ENCODE results near the gene LTF. TPM values are rescaled to one million over a fixed set of nuclear protein-coding genes. Genes with fewer than 3 reads are reported as not detected.

LTF gene
- total and polyA plus RNA-seq, 4 experiments from 2014 or later: not detected

GRCh38 chr3:46504789-46505188 lies 40.1 kb upstream of the LTF start:
- intact Hi-C loops (cut with micrococcal nuclease): no loop called here
- ChIA-PET CTCF (ENCODE audit: partially characterized antibody) (interaction anchor here (1.3 kb wide), 1 partner anchor 15 kb away, joined by 3 read pairs; no protein-coding TSS in a partner anchor), POLR2A (ENCODE audit: partially characterized antibody) (no interaction called here)
- Histone ChIP-seq H3K27me3 (ENCODE audit: insufficient read depth, low read length) (no peaks in the 10 kb centered on the region), H3K4me1 (ENCODE audit: insufficient read depth, low read length) (no peaks in the 10 kb centered on the region), H3K9me3 (ENCODE audit: control insufficient read depth in 1 of 2, low read length in 2 of 2) (no peaks in the 10 kb centered on the region), H3K27ac (ENCODE audit: low read depth, low read length) (no peak overlapping the region), H3K36me3 (ENCODE audit: insufficient read depth, low read length) (no peaks in the 10 kb centered on the region), H3K4me3 (ENCODE audit: low read length in 2 of 2) (no peak overlapping the region)
- H3K36me3 Mint-ChIP-seq: no peaks in the 10 kb centered on the region
- H3K9me3 Mint-ChIP-seq: peaks cover 0 to 1% (median 0%) of the 10 kb centered on the region in 8 donors
- H3K4me1 Mint-ChIP-seq: peaks cover 6 to 7% (median 6%) of the 10 kb centered on the region in 4 donors
- H3K4me3 Mint-ChIP-seq: no peak overlapping the region
- H3K27ac Mint-ChIP-seq: peak overlapping the region in 1 of 7 donors; percentile 2
- peaks cover 0 to 3% of the 10 kb centered on the region in 2 donors for H3K27me3 Mint-ChIP-seq
- DNase-seq: peak in 1 of 5 donors; percentile 43

DNA sequence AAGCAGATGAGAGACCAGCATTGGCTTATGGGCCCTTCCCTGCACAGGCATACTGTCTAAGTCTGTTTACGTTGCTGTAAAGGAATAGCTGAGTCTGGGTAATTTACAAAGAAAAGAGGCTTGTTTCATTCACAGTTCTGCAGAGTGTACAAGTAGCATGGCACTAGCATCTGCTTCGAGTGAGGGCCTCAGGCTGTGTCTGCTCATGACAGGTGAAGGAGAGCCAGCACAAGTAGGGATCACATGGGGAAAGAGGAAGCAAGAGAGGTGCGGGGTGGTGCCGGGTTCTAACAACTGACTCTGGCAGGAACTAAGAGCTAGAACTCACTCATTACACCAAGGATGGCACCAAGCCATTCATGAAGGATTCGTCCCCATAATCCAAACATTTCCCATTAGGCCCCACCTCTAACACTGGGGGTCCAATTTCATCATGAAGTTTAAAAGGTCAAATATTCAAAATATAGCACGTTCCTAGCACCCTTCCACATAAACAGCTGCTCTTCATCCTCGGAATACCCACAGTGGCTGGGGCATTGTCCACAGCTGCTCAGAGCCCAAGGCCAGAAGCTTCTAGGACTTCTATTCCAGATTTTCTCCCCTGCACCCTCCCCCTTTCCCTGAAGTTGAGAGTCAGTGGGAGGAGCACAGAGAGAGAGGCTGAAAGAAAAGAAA lies 38.6 kb upstream of the LTF start:
- intact Hi-C loops (cut with micrococcal nuclease): no loop called here
- Histone ChIP-seq H3K36me3 (ENCODE audit: insufficient read depth, low read length) (no peaks in the 10 kb centered on the region), H3K27me3 (ENCODE audit: insufficient read depth, low read length) (no peaks in the 10 kb centered on the region), H3K27ac (ENCODE audit: low read depth, low read length) (no peak overlapping the region), H3K4me3 (ENCODE audit: low read length in 2 of 2) (no peak overlapping the region), H3K9me3 (ENCODE audit: control insufficient read depth in 1 of 2, low read length in 2 of 2) (no peaks in the 10 kb centered on the region), H3K4me1 (ENCODE audit: insufficient read depth, low read length) (no peaks in the 10 kb centered on the region)
- no peak for DNase-seq
- Mint-ChIP-seq H3K4me1 (peaks cover 6 to 7% (median 6%) of the 10 kb centered on the region in 4 donors), H3K36me3 (no peaks in the 10 kb centered on the region), H3K27me3 (peaks cover 0 to 3% of the 10 kb centered on the region in 2 donors), H3K27ac (peak overlapping the region in 1 of 7 donors; percentile 52), H3K4me3 (no peak overlapping the region), H3K9me3 (peaks cover 0 to 1% (median 0%) of the 10 kb centered on the region in 8 donors)
- ChIA-PET CTCF (ENCODE audit: partially characterized antibody) (interaction anchor here (0.8 to 3.1 kb wide), 3 partner anchors 14 to 54 kb away, joined by 3 to 20 read pairs (median 3); no protein-coding TSS in a partner anchor), POLR2A (ENCODE audit: partially characterized antibody) (interaction anchor here (1.4 kb wide), 1 partner anchor 36 kb away, joined by 4 read pairs; no protein-coding TSS in a partner anchor)

GRCh38 chr3:46501702-46502101 lies 37.0 kb upstream of the LTF start:
- Mint-ChIP-seq H3K27ac (no peak overlapping the region), H3K4me1 (peaks cover 9 to 17% (median 9%) of the 10 kb centered on the region in 4 donors), H3K9me3 (peaks cover 0 to 1% (median 0%) of the 10 kb centered on the region in 8 donors), H3K36me3 (no peaks in the 10 kb centered on the region), H3K27me3 (no peaks in the 10 kb centered on the region), H3K4me3 (no peak overlapping the region)
- Histone ChIP-seq H3K4me1 (ENCODE audit: insufficient read depth, low read length) (peaks cover 6% of the 10 kb centered on the region), H3K27me3 (ENCODE audit: insufficient read depth, low read length) (no peaks in the 10 kb centered on the region), H3K27ac (ENCODE audit: low read depth, low read length) (no peak overlapping the region), H3K9me3 (ENCODE audit: control insufficient read depth in 1 of 2, low read length in 2 of 2) (no peaks in the 10 kb centered on the region), H3K36me3 (ENCODE audit: insufficient read depth, low read length) (no peaks in the 10 kb centered on the region), H3K4me3 (ENCODE audit: low read length in 2 of 2) (no peak overlapping the region)
- intact Hi-C loops (cut with micrococcal nuclease): no loop called here
- ChIA-PET CTCF (ENCODE audit: partially characterized antibody) (interaction anchor here (3.1 kb wide), 1 partner anchor 12 kb away, joined by 20 read pairs; no protein-coding TSS in a partner anchor), POLR2A (ENCODE audit: partially characterized antibody) (interaction anchor here (1.4 kb wide), 1 partner anchor 37 kb away, joined by 4 read pairs; no protein-coding TSS in a partner anchor)
- DNase-seq: no peak

DNA sequence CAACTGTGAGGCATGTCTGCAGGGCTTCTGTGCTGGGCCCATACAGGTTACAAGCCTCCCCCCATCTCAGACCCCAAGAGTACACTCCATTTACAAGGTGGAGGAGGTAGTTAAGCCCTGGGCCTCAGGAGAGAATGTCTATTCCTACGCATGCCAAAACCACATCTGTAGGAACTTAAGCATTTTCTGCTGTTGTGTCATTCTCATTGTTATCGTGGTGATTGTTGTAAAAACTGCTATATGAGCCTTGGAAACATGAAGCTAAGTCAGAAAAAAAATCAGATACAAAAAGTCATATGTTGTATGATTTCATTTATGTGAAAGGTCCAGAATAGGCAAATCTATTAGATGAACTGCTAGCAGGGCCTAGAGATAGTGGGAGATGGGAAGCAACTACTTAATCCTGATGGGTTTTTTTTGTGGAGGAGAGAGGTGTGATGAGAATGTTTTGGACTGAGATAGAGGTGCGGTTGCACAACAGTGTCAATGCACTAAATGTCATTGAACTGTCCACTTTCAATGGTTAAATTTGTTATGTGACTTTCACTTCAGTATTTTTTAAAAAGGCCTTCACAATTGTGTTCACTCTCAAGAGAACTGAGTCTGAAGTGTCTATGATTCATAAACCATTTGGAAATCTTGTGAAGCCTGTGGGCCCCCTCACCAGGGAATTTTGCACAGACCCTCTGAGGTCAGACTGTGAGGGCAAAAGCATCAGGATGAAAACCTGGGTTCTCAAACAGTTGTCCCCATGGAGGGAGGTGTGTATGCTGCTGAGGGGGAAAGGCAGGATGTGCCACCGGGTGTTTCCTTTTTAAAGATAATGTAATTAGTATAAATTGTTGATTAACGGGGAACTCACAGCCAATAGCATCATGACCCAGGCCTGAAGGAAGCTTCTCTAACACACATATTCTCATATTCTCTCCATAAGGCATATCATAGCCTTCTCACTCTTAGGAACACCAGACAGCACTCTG lies 36.2 kb upstream of the LTF start:
- intact Hi-C loops (cut with micrococcal nuclease): no loop called here
- no peak overlapping the region for H3K4me3 Mint-ChIP-seq
- peak overlapping the region in 2 of 7 donors; percentile 7 to 9 for H3K27ac Mint-ChIP-seq
- no peak overlapping the region for H3K27ac ChIP-seq (ENCODE audit: low read depth, low read length)
- H3K36me3 Mint-ChIP-seq: no peaks in the 10 kb centered on the region
- no peaks in the 10 kb centered on the region for H3K27me3 ChIP-seq (ENCODE audit: insufficient read depth, low read length)
- peaks cover 10% of the 10 kb centered on the region for H3K4me1 ChIP-seq (ENCODE audit: insufficient read depth, low read length)
- no peaks in the 10 kb centered on the region for H3K9me3 ChIP-seq (ENCODE audit: control insufficient read depth in 1 of 2, low read length in 2 of 2)
- POLR2A ChIA-PET (ENCODE audit: partially characterized antibody): no interaction called here
- CTCF ChIA-PET (ENCODE audit: partially characterized antibody): interaction anchor here (3.1 to 5.7 kb wide), 2 partner anchors 12 to 59 kb away, joined by 20 to 110 read pairs; no protein-coding TSS in a partner anchor
- H3K9me3 Mint-ChIP-seq: peaks cover 0 to 1% (median 0%) of the 10 kb centered on the region in 8 donors
- H3K4me3 ChIP-seq (ENCODE audit: low read length in 2 of 2): no peak overlapping the region
- no peak for DNase-seq
- H3K27me3 Mint-ChIP-seq: no peaks in the 10 kb centered on the region
- H3K4me1 Mint-ChIP-seq: peaks cover 9 to 19% (median 10%) of the 10 kb centered on the region in 4 donors
- H3K36me3 ChIP-seq (ENCODE audit: insufficient read depth, low read length): no peaks in the 10 kb centered on the region

DNA sequence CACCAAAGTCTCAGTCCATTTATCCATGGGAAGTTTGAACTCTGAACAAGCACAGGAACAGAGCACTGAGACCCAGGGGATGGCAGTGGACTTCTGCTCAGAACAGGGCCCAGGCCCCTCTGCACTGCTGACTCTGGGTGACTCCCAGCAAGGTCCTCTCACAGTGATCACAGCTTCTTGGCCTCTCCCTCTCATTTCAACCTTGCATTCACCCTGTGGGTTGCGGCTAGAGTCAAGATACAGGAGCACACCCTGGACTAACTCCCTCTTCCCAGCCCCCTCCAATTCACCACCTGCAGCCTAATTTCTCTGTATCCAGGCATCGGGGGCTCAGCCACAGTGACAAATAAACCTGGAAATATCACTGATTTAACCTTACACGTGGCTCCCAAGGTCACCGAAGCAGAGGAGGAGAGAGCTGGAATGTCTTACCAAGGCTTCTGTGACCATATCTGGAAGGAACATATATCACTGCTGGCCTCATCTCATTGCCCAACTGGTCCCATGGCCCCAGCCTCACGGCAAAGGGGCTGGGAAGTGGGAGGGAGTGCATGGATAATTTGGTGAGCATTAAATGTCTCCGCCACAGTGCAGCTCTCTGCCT lies 34.3 kb upstream of the LTF start:
- peaks cover 0 to 1% (median 0%) of the 10 kb centered on the region in 8 donors for H3K9me3 Mint-ChIP-seq
- H3K4me1 ChIP-seq (ENCODE audit: insufficient read depth, low read length): peaks cover 10% of the 10 kb centered on the region
- no peaks in the 10 kb centered on the region for H3K9me3 ChIP-seq (ENCODE audit: control insufficient read depth in 1 of 2, low read length in 2 of 2)
- no peak overlapping the region for H3K4me3 ChIP-seq (ENCODE audit: low read length in 2 of 2)
- ChIA-PET POLR2A (ENCODE audit: partially characterized antibody) (no interaction called here), CTCF (ENCODE audit: partially characterized antibody) (interaction anchor here (0.8 to 5.7 kb wide), 6 partner anchors 10 to 131 kb away, joined by 3 to 110 read pairs (median 22); no protein-coding TSS in a partner anchor)
- H3K36me3 Mint-ChIP-seq: no peaks in the 10 kb centered on the region
- H3K4me1 Mint-ChIP-seq: peaks cover 2 to 13% (median 5%) of the 10 kb centered on the region in 4 donors
- no peak for DNase-seq
- H3K27me3 ChIP-seq (ENCODE audit: insufficient read depth, low read length): no peaks in the 10 kb centered on the region
- peak overlapping the region in 1 of 7 donors; percentile 52 for H3K27ac Mint-ChIP-seq
- H3K27me3 Mint-ChIP-seq: no peaks in the 10 kb centered on the region
- H3K36me3 ChIP-seq (ENCODE audit: insufficient read depth, low read length): no peaks in the 10 kb centered on the region
- H3K27ac ChIP-seq (ENCODE audit: low read depth, low read length): no peak overlapping the region
- H3K4me3 Mint-ChIP-seq: no peak overlapping the region
- intact Hi-C loops (cut with micrococcal nuclease): no loop called here

DNA sequence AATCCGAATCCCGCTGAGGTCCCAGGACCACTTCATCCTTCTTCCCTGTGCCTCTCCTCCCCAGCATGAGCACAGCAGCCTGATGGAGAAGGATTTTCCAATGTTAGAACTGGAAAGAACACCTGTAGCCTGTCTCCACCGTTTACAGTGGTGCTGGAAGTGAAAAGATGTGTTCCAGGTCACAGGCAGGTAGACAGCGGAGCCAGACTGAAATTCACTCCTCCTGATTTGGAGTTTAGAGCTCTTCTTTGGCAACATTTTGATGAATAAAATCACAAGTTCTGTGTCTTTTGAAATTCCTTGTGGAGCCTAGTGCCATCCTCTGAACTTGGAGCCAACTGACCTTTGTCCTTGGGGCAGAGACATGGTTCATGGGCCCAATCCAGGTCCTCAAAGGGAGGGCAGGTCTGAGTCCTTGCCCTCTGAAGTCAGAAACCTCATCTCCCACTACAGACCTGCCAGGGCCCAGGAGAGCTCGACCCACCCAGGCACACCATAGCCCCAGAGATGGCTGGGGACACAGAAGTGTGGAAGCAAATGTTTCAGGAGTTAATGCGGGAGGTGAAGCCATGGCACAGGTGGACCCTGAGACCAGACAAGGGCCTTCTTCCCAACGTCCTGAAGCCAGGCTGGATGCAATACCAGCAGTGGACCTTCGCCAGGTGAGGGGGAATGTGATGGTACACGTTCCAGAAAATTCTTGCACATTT lies 33.0 kb upstream of the LTF start, which contains the start of gene RTP3:
Gene RTP3 (plus strand): TSS at position 421 of the 710 bp plus-strand sequence. CDS start 87 bp downstream, at position 508.
- H3K9me3 Mint-ChIP-seq: no peaks in the 10 kb centered on the region
- no peaks in the 10 kb centered on the region for H3K27me3 ChIP-seq (ENCODE audit: insufficient read depth, low read length)
- no peak within 1 kb of the TSS for H3K27ac ChIP-seq (ENCODE audit: low read depth, low read length)
- H3K4me1 Mint-ChIP-seq: peaks cover 2 to 13% (median 5%) of the 10 kb centered on the region in 4 donors
- no peak within 1 kb of the TSS for H3K4me3 ChIP-seq (ENCODE audit: low read length in 2 of 2)
- ChIA-PET POLR2A (ENCODE audit: partially characterized antibody) (interaction anchor here (0.9 to 1.1 kb wide), 2 partner anchors 61 to 132 kb away, joined by 3 to 4 read pairs; no protein-coding TSS in a partner anchor), CTCF (ENCODE audit: partially characterized antibody) (interaction anchor here (1.5 to 5.7 kb wide), 7 partner anchors 8 to 132 kb away, joined by 3 to 110 read pairs (median 30); no protein-coding TSS in a partner anchor)
- no peak within 1 kb of the TSS for H3K4me3 Mint-ChIP-seq
- peak within 1 kb of the TSS in 2 of 7 donors; percentile 13 to 84 for H3K27ac Mint-ChIP-seq
- intact Hi-C loops (cut with micrococcal nuclease): no loop called here
- no peaks in the 10 kb centered on the region for H3K27me3 Mint-ChIP-seq
- H3K36me3 ChIP-seq (ENCODE audit: insufficient read depth, low read length): no peaks in the 10 kb centered on the region
- no peaks in the 10 kb centered on the region for H3K9me3 ChIP-seq (ENCODE audit: control insufficient read depth in 1 of 2, low read length in 2 of 2)
- H3K36me3 Mint-ChIP-seq: no peaks in the 10 kb centered on the region
- no peak for DNase-seq
- H3K4me1 ChIP-seq (ENCODE audit: insufficient read depth, low read length): peaks cover 10% of the 10 kb centered on the region

Data from CD4-positive, alpha-beta memory T cell (primary cell).